Measurements from ENCODE around the gene TMPRSS3. TPM values are rescaled to one million over a fixed set of nuclear protein-coding genes. Genes with fewer than 3 reads are reported as not detected.

TMPRSS3 gene
- total RNA-seq, 4 donors from 2014 or later, result 0.68 to 1.3 TPM; not detected in 2

GRCh38 chr21:42352441-42353095, 43.3 kb downstream of the TMPRSS3 start:
- Histone ChIP-seq H3K27me3 (no peaks in the 10 kb centered on the region), H3K4me1 (no peaks in the 10 kb centered on the region), H3K36me3 (no peaks in the 10 kb centered on the region), H3K4me3 (no peak overlapping the region), H3K9me3 (peaks cover 0 to 12% of the 10 kb centered on the region in 2 donors), H3K27ac (no peak overlapping the region)
- TF ChIP-seq, protein P1, sequence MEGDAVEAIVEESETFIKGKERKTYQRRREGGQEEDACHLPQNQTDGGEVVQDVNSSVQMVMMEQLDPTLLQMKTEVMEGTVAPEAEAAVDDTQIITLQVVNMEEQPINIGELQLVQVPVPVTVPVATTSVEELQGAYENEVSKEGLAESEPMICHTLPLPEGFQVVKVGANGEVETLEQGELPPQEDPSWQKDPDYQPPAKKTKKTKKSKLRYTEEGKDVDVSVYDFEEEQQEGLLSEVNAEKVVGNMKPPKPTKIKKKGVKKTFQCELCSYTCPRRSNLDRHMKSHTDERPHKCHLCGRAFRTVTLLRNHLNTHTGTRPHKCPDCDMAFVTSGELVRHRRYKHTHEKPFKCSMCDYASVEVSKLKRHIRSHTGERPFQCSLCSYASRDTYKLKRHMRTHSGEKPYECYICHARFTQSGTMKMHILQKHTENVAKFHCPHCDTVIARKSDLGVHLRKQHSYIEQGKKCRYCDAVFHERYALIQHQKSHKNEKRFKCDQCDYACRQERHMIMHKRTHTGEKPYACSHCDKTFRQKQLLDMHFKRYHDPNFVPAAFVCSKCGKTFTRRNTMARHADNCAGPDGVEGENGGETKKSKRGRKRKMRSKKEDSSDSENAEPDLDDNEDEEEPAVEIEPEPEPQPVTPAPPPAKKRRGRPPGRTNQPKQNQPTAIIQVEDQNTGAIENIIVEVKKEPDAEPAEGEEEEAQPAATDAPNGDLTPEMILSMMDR (IDR thresholded peaks at IDR 0.05), result no peak
- TF ChIP-seq EP300 (IDR thresholded peaks at IDR 0.05; ENCODE audit: low read depth) (no peak), POLR2AphosphoS5 (IDR thresholded peaks at IDR 0.05) (no peak), POLR2A (IDR thresholded peaks at IDR 0.05) (no peak)
- in situ Hi-C loops (cut with MboI; ENCODE audit: low pct_ligation_motif_present in 1 of 4, low pct_unique_long_range_greater_than_20kb in 1 of 4, low sequenced_read_pairs in 3 of 4), result no loop called here
- DNase-seq, result no peak
- intact Hi-C loops (cut with DNase I; ENCODE audit: low total_unique reads), result no loop called here
- WGBS, 2 donors (ENCODE audit: low coverage in 1 of 2), result 88 to 90% methylated on average over 2 to 14 of the region's 14 CpGs

DNA sequence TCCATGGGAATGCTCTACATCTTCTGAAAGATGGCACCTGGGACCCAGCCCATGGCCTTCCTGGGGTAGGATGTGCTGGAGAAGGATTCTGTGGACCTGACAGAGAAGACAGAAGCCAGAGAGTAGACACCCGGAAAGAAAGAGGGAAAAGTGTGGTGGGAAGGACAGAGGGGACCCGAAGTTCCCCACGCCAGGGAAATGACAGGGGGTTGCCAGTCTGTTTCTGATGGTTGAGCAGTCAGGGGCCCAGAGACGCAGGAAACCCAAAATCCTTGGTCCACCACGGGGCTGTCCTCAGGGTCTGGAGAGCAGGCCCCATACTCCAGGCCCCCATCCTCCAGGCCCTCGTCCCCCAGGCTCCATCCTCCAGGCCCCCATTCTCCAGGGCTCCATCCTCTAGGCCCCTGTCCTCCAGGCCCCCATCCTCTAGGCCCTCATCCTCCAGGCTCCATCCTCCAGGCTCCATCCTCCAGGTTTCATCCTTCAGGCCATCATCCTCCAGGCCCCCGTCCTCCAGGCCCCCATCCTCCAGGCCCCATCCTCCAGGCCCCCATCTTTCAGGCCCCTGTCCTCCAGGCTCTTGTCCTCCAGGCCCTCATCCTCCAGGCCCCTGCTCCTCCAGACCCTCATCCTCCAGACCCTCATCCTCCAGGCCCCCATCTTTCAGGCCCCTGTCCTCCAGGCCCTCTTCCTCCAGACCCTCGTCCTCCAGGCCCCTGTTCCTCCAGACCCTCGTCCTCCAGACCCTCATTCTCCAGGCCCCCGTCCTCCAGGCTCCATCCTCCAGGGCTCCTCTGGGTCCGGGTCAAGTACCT, 44.0 kb downstream of the TMPRSS3 start:
- in situ Hi-C loops (cut with MboI; ENCODE audit: low pct_ligation_motif_present in 1 of 4, low pct_unique_long_range_greater_than_20kb in 1 of 4, low sequenced_read_pairs in 3 of 4), result no loop called here
- H3K27me3 ChIP-seq, result no peaks in the 10 kb centered on the region
- H3K4me1 ChIP-seq, result no peaks in the 10 kb centered on the region
- no peak overlapping the region for H3K4me3 ChIP-seq
- TF ChIP-seq, protein P1 (IDR thresholded peaks at IDR 0.05), result no peak
- TF ChIP-seq EP300 (IDR thresholded peaks at IDR 0.05; ENCODE audit: low read depth) (no peak), POLR2AphosphoS5 (IDR thresholded peaks at IDR 0.05) (no peak), POLR2A (IDR thresholded peaks at IDR 0.05) (no peak)
- no peaks in the 10 kb centered on the region for H3K36me3 ChIP-seq
- DNase-seq, result no peak
- intact Hi-C loops (cut with DNase I; ENCODE audit: low total_unique reads), result no loop called here
- peaks cover 0 to 12% of the 10 kb centered on the region in 2 donors for H3K9me3 ChIP-seq
- no peak overlapping the region for H3K27ac ChIP-seq
- 73 to 77% methylated on average over 8 to 11 of the region's 11 CpGs for WGBS, 2 donors (ENCODE audit: low coverage in 1 of 2)

DNA sequence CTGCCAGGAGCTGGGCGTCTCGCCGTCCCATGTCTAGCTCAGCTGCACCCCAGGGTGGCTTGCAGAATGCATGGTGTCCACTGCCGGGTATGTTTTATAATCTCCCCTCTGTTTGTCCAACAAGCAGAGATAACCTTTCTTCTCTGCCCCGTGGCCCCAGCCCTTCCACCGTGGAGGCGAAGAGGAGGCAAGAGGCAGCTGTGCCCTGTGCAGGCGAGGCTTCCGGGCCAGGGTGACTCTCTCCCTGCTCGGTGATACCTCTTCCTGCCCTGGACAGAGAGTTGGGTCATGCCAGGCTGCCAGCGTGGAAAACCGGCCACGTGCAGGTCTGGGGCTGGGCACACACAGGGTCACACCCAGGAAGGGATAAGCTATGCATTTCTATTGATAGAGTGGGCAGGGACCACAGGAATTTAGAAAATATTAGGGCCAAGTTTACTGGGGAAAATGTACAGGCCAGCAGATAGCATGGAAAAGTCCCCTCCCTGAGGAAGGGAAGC, 44.9 kb downstream of the TMPRSS3 start, which contains the start of gene TFF2:
TFF2 (minus strand) TSS at position 68 of the 500 bp plus-strand sequence; CDS start at position 31, 37 bp downstream.
- in situ Hi-C loops (cut with MboI; ENCODE audit: low pct_ligation_motif_present in 1 of 4, low pct_unique_long_range_greater_than_20kb in 1 of 4, low sequenced_read_pairs in 3 of 4), result no loop called here

More for the DNA sequence above, 44.9 kb downstream of the TMPRSS3 start, which contains the start of gene TFF2:
- DNase-seq, result no peak
- TF ChIP-seq, protein P1 (IDR thresholded peaks at IDR 0.05), result no peak
- no peak for TF ChIP-seq EP300 (IDR thresholded peaks at IDR 0.05; ENCODE audit: low read depth)
- no peak for TF ChIP-seq POLR2AphosphoS5 (IDR thresholded peaks at IDR 0.05)
- TF ChIP-seq POLR2A (IDR thresholded peaks at IDR 0.05), result no peak
- Histone ChIP-seq H3K9me3 (peaks cover 0 to 11% of the 10 kb centered on the region in 2 donors), H3K36me3 (no peaks in the 10 kb centered on the region), H3K27me3 (no peaks in the 10 kb centered on the region), H3K27ac (no peak within 1 kb of the TSS), H3K4me1 (no peaks in the 10 kb centered on the region), H3K4me3 (no peak within 1 kb of the TSS)
- intact Hi-C loops (cut with DNase I; ENCODE audit: low total_unique reads), result no loop called here
- 66% methylated on average over 11 of the region's 13 CpGs; no CpG with 5 or more reads in 1 of the 2 donors for WGBS, 2 donors (ENCODE audit: low coverage in 1 of 2)
